Measurements from ENCODE around the gene S100A7.

GRCh38 chr1:153438599-153438998, 21.9 kb downstream of the S100A7 start:
- TF ChIP-seq CTCF (conservative IDR thresholded peaks at IDR 0.05; ENCODE audit: low read length) (no peak), EZH2phosphoT487 (IDR thresholded peaks at IDR 0.05; ENCODE audit: borderline replicate concordance) (no peak)

Measured in Loucy (cell line).